NCI-H69 (cell line): ENCODE results near the gene LYPLAL1.
"Not testable (repeated sequence)": the region's sequence is repeated elsewhere in the genome, so short reads cannot be mapped to it uniquely, and the experiment has no call there.

Experiments used
- DNase-seq: peaks from one replicate; lab custom pipeline; 2025; lab: John Stamatoyannopoulos, UW

The LYPLAL1 gene

DNA sequence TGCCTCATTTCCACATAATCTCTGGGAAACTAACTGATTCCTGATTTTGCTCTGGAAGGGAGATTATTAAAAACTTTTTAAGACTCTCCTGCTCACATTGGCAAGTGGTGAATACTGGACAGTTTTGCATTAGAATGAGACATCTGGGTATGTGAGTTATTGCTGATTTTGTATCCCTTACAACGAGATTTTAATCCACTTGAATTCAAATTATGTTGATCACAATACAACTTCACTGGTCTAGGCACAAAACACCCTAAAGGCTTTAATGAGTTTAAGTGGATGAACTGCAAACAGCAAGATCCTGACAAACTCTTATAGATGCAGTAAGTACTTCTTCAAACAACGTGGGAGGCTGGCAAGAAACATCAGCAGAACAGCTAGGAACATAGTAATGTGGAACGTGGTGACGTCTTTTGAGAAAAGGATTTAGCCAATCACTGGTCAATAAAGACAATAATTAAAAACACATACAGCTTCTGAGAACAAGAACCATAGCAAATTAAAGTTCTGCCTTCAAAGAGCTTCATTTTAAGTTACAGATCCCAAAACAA lies 10.2 kb upstream of the LYPLAL1 start:
- DNase-seq, result no peak

DNA sequence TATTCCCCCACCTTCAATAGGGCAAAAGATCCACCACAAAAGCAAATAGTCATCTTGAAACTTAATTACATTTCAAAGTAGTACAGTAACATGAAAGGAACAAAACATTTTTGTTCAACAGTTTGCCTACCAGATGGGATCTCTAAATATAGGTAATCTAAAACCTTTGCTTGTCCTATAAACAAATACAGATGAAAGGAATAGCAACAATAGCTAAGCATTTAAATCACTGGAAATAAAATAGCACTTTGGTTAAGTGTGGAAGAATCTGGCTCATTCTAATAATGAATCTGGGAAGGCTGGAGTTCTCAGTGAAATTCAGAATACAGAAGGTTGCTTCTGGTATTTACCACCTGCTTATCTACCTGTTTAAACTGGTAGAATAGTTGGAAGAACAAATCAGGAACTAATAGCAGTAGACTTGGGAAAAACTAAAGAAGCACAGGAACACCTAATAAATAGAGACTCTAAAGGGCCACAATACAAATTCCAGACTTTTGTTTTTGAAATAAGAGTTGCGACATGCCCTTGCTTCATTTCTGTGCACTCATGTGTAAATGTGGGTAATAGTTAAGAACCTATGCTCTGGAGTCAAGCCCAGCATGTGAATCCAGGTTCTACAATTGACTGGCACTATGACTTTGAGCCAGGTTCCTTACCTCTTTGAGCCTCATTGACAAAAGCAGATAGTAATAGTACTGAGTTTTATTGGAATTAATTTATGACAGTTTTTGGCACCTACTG lies 2.3 kb upstream of the LYPLAL1 start:
- DNase-seq, result peak; percentile 75

DNA sequence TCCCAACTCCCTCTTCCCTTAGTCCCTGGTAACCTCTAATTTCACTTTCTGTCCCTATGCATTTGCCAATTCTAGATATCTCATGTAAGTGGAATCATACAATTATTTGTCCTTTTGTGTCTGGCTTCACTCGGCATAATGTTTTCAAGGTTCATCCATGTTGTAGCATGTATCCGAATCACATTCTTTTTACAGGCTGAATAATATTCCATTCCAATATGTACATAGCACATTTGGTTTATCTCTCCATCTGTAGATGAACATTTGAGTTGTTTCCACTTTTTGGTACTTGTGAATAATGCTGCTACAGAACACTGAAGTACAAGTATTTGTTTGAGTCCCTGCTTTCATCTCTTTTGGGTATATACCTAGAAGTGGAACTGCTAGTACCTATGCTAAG lies 857 bp upstream of the LYPLAL1 start:
- DNase-seq, result no peak

GRCh38 chr1:219173434-219173757 lies 282 bp upstream of the LYPLAL1 start:
- DNase-seq, result no peak

- peak; percentile 45 for DNase-seq
Measured at GRCh38 chr1:219174460-219175211, 958 bp downstream of the LYPLAL1 start.

- no peak for DNase-seq
Measured at GRCh38 chr1:219175212-219175564, 1.5 kb downstream of the LYPLAL1 start.

DNA sequence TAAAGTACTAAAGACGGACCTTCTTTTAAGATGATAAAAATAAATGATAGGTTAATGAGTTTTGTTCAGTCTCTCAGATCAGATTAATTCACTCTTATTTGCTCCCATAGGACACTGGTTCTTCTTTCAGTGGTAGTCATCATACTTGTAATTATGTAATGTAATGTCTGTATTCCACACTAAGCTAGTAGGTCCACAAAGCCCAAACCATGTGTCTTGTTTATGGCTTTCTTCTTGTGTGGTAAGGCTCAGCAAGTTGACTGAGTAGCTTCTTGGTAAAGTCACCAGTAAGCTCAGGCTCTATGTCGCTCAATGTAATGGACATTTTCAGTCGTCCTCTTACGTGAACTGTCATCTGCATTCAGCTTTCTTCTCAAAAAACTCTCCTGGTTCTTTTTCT lies 2.5 kb downstream of the LYPLAL1 start:
- DNase-seq, result no peak

DNA sequence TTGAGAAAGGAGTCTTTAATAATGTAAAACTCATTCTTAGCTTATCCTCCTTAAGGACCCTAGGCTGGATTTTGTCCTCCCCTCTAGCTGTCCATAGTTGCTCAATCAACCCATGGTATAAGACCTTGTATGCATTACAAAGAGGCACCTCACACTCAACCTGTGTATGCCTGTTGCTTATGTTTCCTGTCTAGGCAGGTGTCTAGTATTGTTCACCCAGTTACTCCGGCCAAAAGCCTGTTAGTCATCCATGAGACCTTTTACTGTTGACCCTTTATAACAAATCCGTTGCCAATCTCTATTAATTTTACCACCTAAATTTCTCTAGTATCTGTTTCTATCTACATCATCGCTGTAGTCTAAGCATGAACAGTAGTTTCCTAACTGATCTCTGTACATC lies 3.7 kb downstream of the LYPLAL1 start:
- DNase-seq, result no peak

- DNase-seq, result no peak
Measured at GRCh38 chr1:219177940-219178339, 4.3 kb downstream of the LYPLAL1 start.

DNA sequence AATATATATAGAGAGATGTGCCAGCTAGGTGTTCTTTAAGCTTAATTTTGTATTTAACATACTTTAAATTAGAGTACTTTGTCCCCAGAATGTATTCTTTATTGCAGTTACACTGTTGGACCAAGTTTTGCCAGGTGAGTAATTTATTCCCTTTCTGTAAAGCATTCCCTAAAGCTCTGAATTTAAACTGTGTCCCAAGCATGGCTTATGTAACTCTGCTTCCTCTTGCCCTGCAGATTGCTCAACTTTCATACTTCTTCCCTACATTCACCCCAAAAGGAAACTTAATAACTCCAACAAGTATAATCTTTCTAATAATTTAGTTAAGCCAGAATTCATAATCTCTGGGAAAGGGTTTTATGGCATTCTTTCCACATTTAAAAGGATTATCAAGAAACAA lies 5.6 kb downstream of the LYPLAL1 start:
- no peak for DNase-seq

GRCh38 chr1:219184337-219184736 lies 10.7 kb downstream of the LYPLAL1 start:
- DNase-seq, result no peak

- DNase-seq, result no peak
Measured at GRCh38 chr1:219185486-219186117, 11.9 kb downstream of the LYPLAL1 start.

DNA sequence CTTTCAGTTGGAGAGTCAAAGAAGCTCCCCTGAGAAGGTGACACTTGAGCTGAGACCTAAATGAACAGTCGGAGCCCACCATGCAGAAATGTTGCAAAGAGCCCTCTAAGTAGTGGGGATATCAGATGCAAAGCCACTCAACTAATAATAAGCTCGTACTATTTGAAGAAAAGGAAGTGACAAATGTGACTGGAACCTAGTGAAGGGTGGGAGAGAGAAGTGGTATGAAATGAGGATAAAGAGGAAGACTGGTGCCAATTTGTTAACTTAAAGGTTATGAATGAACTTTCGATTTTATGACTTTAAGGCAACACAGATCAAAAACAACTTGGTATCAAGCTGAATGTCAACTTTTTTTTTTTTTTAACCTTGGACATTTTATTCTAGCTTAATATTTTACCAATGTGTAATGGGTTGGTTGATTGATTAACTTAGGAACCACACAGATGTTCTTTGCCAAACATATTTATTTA lies 14.7 kb downstream of the LYPLAL1 start:
- no peak for DNase-seq

- DNase-seq, result peak; percentile 16
Measured at GRCh38 chr1:219189021-219189824, 15.5 kb downstream of the LYPLAL1 start.

DNA sequence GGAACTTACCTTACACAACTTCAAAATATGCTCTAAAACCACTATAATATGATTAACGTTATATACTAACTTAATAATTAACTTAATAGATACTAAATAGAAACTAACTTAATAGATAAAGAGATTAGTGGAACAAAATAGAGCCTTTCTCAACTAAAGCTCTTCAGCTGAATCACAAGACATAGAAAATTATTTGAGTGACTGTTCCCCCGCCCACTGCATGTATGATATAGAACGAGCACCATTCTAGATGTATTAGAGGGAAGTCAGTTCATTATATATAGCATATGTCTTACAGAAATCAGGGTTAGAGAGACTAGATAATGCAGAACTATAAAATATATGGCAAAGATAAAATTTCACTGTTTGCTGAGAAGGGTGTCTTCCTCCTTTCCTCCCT lies 16.3 kb downstream of the LYPLAL1 start:
- no peak for DNase-seq

DNA sequence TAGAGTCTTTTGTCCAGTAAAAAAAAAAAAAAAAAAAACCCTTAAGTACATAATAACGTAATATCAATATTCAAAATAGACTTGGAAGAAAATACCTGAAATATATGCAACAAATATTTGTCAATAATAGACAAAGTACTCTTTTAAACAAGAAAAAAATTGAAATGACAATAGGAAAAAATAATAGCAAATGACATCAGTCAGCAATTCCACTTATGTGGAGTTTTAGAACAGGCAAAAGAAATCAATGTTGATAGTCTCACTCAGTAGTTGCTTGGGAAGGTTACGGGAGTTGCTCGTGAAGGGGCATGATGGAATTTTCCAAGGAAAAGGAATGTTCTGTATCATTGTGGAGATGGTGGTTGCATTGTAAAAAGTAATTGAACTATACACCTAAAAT lies 16.9 kb downstream of the LYPLAL1 start:
- no peak for DNase-seq

- not testable (repeated sequence) for DNase-seq
Measured at GRCh38 chr1:219195833-219196232, 22.2 kb downstream of the LYPLAL1 start.

DNA sequence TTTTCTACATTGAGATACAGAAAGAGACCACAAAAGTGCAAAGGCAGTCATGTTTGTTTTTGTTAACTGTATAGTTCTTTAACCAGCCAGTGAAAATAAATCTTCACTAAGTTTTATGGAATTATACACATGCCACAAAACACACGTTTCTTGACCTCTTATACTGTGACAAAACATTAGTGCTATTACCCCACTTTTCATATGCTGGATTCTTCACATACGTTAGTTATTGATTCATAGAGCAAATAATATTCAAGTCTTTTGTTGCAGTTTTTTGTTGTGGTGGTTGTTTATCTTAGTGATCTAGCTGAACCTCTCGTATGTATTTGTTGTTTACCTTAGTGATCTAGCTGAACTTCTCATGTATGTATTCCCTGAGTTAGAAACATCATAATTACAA lies 28.0 kb downstream of the LYPLAL1 start:
- no peak for DNase-seq

GRCh38 chr1:219202567-219202966 lies 28.9 kb downstream of the LYPLAL1 start:
- DNase-seq, result no peak

DNA sequence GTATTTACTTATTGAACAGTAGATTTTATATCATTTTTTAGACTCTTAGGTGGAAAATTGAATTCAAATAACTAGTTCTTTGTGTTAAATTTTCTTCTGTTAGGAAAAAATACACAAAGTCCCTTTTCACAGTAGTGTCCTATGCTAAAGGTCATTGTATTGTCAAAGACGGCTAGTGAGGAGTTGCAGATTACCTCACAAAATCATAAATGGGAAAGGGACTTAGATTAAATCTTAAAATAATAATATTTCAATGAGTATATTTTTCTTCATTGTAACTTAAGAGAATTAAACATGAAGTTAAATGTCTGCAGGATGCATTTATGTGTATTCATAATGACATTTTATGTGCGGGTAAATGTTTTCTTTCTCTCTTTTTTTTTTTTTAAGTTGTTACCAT lies 32.7 kb downstream of the LYPLAL1 start:
- DNase-seq, result no peak

DNA sequence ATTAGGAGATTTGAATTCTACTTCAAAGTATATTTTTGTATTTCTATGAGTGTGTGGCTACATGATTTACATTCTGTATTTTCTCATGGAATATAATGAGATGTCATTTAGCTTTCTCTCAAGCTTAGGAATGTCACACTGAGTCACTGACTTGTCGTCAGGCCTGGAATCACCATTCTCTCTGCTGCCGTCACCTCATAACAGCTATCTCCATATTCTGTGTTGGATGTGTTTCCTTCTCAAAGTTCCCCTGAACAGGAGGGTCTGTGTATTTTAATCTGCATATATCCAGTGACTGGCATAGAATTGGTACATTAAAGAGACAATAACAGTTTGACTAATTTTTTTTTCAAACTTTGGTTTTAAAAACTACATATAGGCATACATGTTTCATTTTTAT lies 35.9 kb downstream of the LYPLAL1 start:
- DNase-seq, result peak; percentile 9

DNA sequence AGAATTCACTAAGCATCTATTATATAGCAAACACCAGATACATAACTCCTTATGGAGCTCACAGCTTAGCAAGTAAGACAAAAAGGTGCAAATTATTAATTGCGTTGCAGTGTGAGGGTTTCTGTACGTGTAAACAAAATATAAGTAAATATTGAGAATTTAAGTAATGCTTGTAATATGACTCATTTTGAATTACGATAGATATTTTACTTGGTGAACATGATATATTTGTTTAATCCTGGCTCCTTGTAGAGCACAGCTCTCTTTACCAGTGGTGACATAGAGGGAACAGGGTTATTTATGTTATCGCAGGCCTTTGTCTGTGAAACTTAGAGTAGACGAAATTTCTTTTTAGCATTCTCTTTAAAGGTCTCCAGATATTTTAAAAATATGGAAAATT lies 36.4 kb downstream of the LYPLAL1 start:
- peak; percentile 22 for DNase-seq
